T-helper 22 cell (primary cell): Measurements from ENCODE around the gene BACH1.

Experiments used
- DNase-seq: peaks from one replicate; pipeline ENCODE4 v3.0.0-alpha.2; 2020; ENCODE audit warnings: low read depth

BACH1 gene

DNA sequence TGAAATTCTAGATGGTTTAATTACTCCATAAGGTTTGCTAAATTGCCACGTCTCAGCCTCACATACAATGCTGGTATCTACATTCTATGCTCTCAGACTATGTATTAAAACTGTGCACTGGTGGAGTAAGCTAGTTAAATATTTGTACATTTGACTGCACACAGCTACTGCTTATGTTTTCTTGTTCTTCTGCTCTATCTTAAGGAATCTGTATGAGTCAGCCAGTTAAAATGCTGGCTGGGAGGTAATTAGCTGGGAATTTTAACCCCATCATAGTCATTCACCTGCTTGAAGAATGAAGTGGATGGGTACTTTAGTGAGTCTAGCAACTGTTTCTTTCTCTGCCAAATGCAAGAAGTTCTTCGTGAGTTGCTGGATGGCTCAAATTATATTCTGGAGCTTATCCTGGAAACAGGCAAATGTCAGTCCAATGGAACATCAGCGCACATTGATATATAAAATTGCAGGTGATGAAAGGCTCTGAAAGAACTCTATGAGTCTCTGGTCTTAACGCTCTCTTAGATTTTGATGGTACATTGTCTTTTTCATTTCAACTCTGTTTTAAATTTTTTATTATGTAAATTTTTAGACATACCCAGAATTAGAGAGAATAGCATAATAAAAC lies 83.4 kb downstream of the BACH1 start:
- DNase-seq = no peak

DNA sequence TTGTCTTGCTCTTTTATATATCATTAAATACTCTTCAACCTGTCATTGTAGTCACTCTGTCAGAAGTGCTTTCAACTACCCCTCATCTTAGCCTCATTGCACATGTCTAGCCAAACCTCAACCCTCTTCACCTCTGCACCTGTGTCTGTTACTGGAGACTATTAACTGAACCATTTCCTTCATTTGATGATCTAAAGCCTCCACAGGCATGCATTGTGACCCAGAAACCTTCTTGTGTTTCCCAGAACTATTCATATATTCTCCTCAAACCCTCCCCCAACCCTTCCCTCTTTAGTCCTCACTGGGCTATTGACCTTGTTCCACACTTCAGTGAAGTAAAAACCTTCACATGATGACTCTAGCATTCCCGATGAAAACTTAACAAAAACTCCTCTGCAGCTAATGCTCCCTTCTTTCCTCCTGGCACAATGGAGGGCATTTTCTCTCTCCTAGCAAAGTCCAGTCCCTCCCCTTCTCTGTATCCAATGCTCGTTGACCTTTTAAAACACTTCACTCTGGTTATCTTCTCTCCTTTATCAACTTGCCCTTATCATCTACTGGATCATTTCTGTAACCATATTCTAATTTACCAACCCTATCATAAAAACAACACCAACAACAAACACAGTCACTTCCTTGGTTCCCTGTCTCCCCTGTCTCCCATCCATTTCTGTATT lies 86.1 kb downstream of the BACH1 start:
- DNase-seq = no peak

GRCh38 chr21:29385934-29386520 lies 87.3 kb downstream of the BACH1 start:
- DNase-seq = no peak

DNA sequence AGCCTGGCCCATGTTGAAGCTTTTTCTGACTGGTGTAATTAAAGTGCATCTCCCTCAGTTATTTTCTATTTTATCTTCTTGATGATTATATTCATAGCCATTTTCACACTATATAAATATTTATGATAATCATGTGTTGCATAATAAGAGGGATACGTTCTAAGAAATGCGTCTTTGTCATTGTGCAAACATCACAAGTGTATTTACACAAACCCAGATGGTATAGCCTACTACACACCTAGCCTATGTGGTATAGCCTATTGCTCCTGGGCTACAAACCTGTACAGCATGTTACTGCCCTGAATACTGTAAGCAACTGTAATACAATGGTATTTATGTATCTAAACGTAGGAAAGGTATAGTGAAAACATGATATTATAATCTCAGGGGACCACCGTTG lies 88.1 kb downstream of the BACH1 start:
- no peak for DNase-seq

DNA sequence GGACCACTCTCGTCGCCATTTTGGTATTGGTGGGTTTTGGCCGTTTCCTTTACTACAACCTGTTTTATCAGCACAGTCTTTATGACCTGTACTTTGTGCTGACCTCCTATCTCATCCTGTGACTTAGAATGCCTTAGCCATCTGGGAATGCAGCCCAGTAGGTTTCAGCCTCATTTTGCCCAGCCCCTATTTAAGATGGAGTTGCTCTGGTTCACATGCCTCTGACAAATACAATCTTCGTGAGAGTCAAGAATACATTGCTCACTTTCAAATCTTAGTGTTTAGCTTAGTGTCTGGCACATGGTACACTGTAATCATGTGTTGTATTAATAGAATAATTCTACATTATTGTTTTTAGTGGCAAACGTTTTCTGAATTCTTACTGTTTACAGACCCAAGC lies 88.9 kb downstream of the BACH1 start:
- no peak for DNase-seq

GRCh38 chr21:29389136-29389535 lies 90.4 kb downstream of the BACH1 start:
- DNase-seq = no peak

GRCh38 chr21:29390778-29391177 lies 92.1 kb downstream of the BACH1 start:
- DNase-seq = no peak

DNA sequence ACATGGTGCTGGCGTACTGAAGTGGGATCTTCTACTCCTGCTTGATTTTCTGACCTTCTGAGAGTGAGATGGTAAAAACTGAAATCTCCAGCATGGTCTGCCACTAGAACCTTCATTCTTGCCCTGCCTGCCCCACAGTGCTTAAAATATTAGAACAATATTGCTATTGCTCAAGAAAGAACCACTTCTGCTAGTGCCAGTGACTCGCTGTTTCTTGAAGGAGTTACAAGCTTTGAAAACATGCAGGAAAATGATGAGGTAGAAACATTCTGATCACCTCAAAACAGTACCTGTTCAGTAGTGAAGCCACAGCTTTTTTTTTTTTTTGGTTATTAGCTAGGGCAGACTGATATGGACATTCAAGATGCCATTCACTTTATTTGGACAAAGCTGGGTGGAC lies 95.3 kb downstream of the BACH1 start:
- no peak for DNase-seq
